ENCODE data around the gene B3GNT5.
"Not testable (repeated sequence)": the region's sequence is repeated elsewhere in the genome, so short reads cannot be mapped to it uniquely, and the experiment has no call there.

Gene B3GNT5, protein sequence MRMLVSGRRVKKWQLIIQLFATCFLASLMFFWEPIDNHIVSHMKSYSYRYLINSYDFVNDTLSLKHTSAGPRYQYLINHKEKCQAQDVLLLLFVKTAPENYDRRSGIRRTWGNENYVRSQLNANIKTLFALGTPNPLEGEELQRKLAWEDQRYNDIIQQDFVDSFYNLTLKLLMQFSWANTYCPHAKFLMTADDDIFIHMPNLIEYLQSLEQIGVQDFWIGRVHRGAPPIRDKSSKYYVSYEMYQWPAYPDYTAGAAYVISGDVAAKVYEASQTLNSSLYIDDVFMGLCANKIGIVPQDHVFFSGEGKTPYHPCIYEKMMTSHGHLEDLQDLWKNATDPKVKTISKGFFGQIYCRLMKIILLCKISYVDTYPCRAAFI

DNA sequence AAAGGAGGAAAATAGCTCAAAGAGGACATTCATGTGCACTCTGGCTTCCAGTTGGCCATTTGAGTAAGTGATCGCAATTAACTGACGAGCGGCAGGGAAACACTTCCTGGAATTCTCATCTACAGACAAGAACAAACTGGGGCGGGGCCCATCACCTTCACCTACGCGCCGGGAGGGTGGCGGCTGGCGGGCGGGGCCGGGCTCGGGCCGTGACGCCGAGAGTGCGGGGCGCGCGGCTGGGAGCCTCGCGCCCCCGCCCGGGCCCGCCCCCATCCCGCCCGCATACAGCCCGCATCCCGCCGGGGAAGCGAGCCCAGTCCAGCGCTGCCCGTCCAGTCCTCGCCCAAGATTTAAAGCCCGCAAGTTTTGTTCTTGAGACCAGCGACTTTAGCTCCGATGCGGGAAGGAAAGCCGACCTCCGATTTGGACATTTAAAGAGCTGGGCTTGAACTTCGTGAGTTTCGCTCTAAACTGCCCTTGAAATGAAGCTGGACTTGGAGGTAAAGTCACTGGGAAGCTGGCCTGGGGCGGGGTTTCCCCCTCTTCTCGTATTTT lies at the start of gene B3GNT5:
Gene B3GNT5 (plus strand): TSS at position 281 of the 555 bp plus-strand sequence. CDS start 16,546 bp downstream, outside the sequence.
- DNase-seq, result peak; percentile 26

DNA sequence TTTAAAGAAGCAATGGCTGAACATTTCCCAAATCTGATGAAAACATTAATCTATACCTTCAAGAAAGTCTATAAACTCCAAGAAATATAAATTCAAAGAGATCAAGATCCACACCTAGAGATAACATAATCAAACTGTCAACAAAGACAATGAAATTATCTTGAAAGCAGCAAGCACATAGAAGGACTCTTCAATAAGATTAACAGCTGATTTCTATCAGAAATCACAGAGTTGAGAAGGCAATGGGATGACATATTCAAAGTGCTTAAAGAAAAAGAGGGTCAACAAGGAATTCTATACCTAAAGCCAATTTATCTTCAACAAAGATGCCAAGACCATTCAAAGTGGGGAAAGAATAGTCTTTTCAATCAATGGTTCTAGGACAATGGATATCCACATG lies 49.4 kb upstream of the B3GNT5 start:
- DNase-seq, result no peak

DNA sequence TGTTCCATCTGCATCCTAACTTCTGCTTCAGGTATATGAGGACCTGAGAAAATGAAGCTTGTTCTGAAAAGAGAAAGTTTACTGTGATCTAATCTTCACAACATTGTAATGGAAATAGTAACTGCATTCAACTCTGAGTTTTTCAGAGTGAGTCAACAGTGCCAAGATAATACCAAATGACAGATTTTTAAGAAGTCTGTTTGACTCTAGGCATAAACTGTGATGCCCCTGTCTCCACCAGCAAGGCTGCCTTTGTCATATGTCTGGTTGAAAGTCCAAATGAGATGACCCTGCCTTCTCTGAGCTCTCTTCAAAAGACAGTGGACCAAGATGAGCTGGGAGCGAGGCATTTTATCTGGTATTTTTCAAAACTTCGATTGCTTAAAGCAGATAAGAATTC lies 44.8 kb upstream of the B3GNT5 start:
- no peak for DNase-seq

DNA sequence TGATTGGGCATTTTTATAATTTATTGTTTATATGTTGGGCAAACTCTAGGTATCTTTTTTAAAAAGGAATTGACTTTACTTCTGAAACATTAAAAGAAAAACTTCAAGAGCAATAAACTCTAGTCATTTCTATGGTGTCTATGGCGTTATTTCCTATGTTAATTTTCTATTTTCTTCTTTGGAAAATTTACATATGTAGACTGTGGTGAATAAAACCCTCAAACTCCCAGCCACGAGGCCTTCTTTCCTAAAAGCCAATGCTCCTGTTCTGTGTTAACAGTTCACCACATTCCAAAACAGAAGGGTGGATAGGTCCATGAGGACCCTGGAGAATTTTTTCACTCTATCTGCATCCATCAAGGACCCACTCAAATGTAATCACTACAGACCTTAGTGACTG lies 44.3 kb upstream of the B3GNT5 start:
- no peak for DNase-seq

DNA sequence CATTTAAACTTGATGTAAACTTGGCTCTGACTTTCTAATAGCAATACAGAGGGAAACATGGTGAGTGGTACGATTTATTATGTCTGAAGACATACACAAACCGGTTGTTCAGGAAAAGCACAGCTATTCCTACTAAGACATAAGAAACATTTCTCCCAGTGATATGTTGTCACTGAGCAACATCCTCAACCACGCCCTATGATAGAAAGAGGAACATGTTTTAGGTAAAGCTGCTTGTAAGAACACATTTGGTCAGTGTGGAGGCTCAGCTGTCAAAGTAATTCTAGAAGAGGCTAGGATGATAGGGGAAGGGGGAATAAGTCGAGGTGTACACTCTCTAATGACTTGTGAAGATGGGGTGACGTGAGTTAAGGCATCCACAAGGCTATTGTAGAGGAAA lies 42.7 kb upstream of the B3GNT5 start:
- no peak for DNase-seq

DNA sequence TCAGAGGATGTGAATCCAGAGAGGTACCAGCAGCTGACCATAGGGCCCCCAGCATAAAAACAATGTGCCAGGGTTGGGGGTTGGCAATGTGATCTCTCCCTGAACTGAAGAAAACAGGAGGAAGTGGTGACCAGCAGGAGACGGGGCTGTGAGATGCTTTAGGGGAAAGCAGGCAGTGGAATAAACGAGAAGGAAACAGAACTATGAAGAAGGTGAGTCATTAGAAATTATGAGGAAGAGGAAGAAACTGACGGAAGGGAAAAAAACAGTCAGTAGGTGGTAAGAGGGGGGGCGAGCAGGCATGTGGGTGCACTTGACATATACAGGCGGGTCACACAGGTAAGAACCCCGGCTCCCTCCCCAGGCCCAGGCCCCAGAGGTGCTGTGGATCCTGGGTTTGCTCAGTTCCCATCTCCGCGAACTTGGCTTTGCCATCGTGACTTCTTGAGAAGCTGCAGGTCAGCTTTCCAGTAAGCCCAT lies 42.2 kb upstream of the B3GNT5 start:
- DNase-seq, result no peak

DNA sequence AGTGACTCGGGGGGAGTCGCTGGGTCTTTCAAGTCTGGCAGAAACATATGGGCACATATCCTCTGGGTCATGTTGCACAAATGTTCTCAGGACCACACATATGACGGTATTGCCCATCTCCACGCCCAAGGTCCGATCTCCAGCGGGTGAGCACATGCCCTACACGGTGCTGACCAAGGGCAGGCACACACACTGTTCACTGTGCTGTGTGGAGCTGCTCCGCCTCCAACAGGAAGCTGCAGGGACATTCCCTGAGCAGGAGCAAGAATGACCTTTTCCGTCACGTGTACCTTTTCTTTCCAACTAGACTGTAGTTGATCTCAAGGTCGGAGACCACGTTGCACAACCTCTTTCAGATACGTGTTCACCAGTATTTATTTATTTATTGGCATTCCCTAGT lies 41.7 kb upstream of the B3GNT5 start:
- no peak for DNase-seq

DNA sequence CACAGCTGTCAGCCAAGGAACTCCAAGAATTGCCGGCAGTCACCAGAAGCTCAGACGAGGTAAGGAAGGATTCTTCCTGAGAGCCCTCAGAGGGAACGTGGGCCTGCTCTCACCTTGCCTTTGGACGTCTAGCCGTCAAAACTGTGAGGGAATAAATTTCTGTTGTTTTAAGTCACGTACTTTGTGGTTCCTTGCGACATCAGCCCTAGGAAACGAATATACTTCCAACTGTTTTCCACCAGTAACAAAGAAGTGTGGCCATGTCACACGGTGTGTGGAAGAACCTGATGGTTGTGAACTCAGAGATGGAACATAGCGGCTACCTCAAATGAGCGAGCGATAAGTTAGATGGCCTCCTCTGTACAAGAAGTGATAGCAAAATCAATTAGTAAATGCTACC lies 41.0 kb upstream of the B3GNT5 start:
- no peak for DNase-seq

DNA sequence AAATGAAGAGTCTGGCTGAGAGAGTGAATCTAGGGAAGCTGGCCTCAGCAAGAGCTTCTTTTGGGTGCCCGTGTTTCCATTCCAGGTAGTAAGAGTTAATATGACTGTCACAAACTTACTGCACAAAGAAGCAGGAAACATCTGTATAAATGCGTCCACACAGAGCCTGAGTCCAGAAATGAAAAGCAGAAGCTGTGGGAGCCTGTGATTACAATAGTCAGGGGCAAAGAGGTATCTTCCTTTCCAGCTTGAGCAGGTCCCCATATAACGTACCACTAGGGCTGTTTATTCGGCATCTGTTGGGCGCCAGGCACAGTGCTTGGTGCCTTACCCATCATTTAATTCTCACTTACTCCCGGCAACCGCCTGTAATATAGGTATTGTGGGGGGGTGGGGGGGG lies 40.5 kb upstream of the B3GNT5 start:
- peak; percentile 21 for DNase-seq

DNA sequence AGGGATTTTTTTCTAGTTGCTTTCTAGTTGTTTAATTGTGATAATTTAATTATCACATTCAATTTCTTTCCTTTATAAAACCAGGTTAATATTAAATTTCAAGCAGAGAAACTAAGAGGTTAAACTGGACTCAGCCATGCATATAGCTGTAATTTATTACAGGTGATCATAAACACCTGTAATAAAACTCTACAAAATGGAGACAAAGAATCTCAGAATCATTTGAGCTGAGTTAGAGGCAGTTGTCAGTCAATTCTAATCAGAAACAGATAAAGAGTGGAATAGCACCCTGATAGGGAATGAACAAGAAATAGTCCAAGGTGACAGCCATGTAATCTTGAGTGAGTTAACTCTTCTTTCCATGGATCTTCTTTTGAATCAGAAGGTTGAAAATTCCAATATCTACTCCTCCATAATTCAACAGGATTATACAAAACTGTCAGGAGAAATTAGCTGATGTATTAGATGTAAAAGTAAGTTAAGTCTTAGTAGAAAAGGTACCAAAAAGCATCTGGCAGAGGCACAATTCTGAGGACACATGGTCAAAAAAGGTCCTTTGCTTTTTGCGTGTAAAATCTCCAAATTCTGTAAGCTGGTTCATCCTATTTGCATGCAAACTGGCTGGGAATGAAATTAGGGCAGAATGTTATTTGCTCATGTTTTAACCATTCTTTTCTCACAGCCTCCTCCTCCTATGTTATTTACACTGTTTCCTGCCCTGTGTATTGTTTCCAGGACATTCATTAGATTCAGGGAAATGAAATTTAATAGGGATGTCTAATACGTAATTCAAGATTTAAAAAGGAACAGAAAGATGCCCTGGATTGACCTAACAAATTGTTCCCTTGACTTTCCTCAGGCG lies 39.4 kb upstream of the B3GNT5 start:
- no peak for DNase-seq

DNA sequence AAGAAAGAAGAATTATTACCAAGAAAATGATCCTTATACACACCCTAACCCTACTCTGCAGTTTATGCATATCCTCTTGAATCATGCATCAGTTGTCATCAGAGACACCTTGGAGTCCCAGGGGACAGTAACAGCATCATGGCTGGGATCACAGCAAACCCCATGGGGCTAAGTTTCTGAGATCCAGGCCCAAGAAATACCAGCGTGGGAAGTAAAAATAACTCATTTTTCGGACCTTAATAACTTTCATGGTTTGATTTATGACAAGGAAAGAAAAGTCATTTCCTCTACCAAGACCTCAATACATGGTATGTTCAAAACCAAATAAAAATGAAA lies 38.8 kb upstream of the B3GNT5 start:
- DNase-seq, result no peak

DNA sequence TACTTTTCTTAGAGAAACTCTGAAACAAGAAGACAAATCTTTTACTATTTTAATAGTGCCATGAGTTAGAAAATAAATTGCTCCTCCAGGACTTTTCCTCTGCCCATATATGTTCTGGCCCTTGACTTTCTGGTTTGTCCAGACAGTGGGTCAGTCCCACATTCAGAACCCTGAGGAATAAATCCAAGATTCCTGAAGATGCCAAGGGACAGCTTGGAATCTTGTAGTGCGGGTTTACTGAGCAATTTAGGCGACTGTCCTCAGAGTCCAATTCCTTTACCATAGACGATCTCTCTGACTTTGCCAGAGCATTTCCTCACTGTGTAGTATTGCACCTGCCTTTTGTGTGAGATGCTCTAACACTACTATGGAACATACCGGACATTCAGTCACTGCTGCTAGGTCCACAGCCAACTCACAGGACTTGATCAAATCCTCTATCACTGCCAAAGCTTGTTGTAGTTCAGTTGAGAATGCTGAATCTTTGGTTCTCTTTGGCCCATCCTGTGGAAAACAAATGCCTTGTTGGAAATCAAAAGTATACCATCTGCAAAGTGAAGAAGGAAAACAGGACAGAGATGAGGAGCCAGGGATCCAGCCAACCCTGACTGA lies 37.4 kb upstream of the B3GNT5 start:
- DNase-seq, result no peak

DNA sequence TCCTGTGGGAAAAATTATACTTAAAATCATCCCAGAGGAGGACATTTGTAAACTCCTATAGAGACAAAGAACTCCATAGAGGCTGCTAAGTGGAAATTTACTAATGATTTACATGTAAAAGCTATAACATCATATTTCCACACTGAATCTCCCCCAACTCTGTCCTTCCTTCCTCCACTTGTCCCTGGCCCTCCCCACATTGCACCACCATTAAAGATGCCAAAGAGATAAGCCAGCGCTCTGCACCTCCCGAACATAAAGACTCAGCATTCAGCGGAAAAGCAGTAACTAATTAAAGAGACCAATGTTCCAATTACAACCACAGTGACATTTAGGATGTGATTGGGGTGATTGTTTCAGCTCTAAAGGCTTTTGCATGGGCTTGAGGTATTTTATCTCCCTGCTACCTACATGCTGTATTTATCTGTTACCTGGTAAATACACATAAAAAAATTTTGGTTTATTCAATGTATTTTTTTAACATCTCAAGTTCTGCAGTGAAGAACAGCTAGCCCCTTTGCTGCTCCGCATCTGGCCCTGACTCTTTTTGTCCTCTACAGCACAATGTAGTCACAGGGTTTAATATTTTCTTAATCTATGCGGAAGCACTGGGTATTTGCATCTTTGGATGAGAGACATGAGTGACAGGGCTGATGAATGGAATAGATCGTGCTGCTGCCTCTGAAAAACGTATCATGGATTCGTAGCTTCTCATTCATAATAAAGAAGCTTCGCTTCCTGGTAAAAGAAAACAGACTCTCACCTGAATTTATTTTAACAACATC lies 35.3 kb upstream of the B3GNT5 start:
- DNase-seq, result no peak

DNA sequence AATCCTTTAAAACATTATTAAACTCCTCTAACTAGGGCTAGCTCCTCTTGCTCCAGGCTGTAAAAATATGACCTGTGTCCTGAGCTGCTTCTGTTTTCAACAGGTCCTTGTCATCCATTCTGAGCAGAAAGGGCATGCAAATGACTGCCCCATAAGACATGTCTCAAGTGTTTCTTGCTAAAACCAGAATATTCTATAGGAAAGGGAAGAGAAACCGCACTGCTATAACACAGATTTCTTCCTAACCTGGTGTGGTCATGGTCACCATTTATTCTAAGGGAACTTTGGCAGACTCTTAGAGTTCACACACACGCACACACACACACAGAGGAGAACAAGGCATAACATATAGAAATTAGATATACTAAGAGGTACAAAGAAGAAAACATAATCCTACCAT lies 34.2 kb upstream of the B3GNT5 start:
- no peak for DNase-seq

DNA sequence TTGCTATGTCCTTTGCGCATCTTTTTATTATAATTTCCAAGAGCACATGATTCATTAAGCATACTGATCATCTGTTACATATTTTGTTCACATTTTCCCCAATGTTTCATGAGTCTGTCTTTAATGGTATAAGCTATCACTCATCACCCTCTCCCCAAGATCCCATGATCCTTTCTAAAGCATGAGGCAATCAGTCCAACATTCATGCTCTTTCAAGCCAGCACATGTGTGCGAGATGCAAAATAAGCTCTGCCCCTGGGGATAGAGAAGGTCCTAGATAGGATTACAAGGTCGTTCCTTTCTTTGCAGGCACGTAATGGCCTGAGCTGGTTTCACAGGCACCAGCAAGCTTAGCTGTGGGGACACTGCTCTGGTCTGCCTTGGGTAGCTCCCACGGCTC lies 32.2 kb upstream of the B3GNT5 start:
- DNase-seq, result no peak

DNA sequence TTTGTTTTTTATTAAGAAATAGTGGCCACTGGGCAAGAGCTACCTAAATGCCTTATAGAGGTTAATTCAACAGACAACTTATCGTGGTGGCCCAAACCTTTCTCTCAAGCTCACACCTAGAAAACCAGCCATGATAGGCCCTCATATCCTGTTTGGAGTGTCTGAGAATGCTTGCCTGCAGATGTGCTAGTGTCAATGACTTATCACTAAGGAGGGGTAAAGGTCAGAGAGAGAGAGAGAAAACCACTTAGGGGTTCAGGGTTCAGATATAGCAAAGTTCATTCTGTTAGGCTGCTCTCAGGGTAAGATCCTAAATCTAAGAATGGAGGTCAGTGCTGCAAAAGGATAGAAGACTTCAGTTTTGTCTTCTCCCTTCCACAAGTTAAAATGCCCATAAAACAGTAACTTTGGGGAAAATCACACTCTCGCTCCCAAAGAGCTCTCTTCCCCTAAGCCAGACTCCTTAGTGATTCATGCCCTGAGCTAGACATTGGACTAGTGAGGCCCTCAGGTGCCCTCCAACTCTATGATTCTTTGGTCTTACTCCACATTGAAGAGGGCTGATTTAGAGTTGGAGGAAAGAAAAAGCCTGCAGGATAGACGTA lies 30.3 kb upstream of the B3GNT5 start:
- DNase-seq, result no peak

DNA sequence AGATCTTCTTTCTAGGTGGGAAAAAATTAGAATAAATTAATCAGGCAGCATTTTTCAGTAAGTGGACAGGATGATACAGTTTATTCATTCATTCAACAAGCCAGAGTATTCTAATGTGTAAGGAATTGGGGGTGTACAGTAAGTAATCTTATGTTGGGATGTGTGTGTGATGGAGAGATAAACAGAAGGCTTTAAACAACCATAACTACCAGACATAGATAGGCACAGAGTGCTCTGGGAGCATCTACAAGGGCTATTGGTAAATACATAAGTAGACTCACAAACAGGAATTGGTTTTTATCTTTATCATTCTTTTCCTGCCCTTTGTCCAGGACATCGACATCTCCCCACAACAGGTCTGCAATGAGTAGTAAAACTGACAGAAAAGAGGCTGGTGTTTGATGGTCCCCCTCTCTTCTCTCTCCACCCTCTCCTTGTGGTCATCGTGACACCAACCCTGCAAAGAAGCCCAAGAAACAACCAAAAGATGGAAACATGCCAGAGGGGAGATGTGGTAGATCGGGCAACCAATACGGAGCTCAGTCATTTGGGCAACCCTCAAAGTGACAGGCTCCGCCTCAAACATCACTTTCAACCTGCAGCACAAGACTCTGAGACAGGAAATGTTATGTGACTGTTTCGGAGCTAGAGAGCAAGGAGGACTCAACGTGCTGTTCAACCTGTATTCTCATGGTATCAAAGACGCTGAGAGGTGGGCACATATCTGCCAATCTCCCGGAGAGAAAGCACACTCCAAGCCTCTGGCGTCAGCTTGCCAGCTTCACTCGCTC lies 28.7 kb upstream of the B3GNT5 start:
- DNase-seq, result peak; percentile 26

DNA sequence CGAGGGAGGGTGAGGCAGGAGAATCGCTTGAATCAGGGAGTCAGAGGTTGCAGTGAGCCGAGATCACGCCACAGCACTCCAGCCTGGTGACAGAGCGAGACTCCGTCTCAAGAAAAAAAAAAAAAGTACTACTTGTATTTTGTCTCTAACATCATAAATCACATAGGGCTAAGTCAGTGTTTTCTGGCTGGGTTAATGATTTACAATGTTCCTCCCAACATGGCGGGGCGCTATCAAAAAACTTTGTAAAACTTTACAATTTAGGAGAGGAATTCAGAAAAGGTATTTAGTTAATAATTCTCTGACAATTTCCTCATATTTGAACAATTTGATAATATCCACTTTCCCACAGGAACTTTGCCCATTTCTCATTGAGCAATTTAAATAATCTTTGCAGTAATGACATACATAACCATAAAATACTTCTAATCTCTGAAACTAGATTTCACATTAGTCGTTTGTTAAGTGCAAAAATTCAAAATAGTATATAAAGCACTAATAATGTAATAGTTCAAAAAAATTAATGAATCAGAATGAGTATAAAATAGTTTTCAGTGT lies 26.6 kb upstream of the B3GNT5 start:
- DNase-seq, result no peak

DNA sequence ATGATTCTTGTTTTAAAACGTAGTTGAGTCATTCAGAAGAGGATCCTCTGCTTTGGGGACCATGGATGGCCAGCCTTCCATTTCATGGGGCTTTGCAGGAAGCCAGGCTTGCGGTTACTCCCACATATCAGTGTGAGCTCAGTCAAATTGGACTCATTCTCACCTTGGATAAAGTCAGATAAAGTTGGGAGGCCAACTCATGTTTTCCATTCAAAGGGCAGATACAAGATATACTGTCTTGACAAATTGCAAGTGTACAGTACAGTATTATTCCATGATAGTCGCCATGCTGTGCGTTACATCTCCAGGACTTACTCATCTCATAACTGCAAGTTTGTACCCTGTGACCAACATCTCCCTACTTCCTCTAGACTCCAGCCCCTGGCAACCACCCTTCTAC lies 25.5 kb upstream of the B3GNT5 start:
- DNase-seq, result no peak

DNA sequence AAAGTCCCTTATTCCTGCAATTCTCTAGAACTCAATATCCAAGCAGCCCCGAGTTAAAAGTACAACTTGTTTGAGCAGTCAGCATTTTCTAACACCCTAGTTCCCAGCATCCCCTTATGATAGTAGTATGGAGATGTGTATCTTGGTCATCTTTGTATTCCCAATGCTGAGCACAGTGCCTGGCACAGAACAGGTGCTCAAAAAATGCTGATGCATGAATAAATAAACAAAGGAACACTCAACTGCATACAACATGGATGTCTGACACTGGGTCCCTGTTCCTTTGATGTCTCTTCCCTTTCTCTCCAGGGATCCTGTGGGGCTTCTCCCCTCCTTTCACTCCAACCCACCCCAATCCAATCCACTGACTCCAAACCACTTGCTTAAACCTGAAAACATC lies 23.9 kb upstream of the B3GNT5 start:
- no peak for DNase-seq

DNA sequence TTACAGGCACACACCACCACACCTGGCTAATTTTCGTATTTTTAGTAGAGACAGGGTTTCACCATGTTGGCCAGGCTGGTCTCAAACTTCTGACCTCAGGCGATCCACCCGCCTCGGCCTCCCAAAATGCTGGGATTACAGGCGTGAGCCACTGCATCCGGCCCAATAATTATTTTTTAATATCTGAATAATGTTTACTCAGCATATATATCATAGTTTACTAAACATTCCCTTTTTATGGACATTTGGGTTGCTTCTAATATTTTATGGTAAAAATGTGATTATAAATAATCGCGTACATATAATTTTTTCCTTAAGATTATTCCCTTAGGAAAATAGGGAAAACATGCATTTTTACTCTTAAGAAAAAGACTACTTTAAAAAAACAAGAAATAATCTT lies 22.8 kb upstream of the B3GNT5 start:
- DNase-seq, result not testable (repeated sequence)

Data from CD4-positive, alpha-beta T cell treated with Interleukin-21 for 1 hour (primary cell).